ENCODE results near the gene ETDC. TPM values are rescaled to one million over a fixed set of nuclear protein-coding genes. Genes with fewer than 3 reads are reported as not detected.

The ETDC gene
- total and polyA plus RNA-seq, 2 of the 4 experiments (the other 2 are of a cell fraction) = not detected

- H3K9ac ChIP-seq (ENCODE audit: low read depth, low read length) = no peak overlapping the region
- H2AK5ac ChIP-seq (ENCODE audit: low read depth, low read length) = no peak overlapping the region
- ChIA-PET CTCF (no interaction called here), POLR2A (ENCODE audit: unreplicated experiment) (no interaction called here)
- peaks cover 4% of the 10 kb centered on the region; the same call in 1 of the 2 replicates for H3K4me1 ChIP-seq (ENCODE audit: control insufficient read depth, insufficient read depth, low read length)
- no peak overlapping the region for H2BK120ac ChIP-seq (ENCODE audit: low read depth, low read length)
- dilution Hi-C loops (cut with HindIII; ENCODE audit: low sequenced_read_pairs, unreplicated experiment) (no loop called here), intact Hi-C loops (cut with micrococcal nuclease) (no loop called here), in situ Hi-C loops (cut with MboI; ENCODE audit: low sequenced_read_pairs) (no loop called here)
- no peak overlapping the region for H3K56ac ChIP-seq (ENCODE audit: extremely low read depth, insufficient read depth, low read length)
- H3K36me3 ChIP-seq (ENCODE audit: control insufficient read depth, insufficient read depth, low read length) = no peaks in the 10 kb centered on the region
- no peaks in the 10 kb centered on the region for H3K27me3 ChIP-seq (ENCODE audit: control insufficient read depth, insufficient read depth, low read length)
- no peaks in the 10 kb centered on the region for H3K9me3 ChIP-seq (ENCODE audit: control insufficient read depth, insufficient read depth, low read length)
- peaks cover 0 to 11% of the 10 kb centered on the region in 2 experiments; a peak in 1 of 4 replicates for H3K79me1 ChIP-seq (ENCODE audit: low read depth in 1 of 2, low read length in 2 of 2)
- H4K8ac ChIP-seq (ENCODE audit: low read depth in 2 of 2, low read length in 2 of 2) = no peak overlapping the region
- no peak overlapping the region for H3K4me3 ChIP-seq (ENCODE audit: insufficient read depth, low read depth, low read length)
- H4K20me1 ChIP-seq (ENCODE audit: insufficient read depth, low read length) = no peaks in the 10 kb centered on the region
- no TSS peak for BruUV-seq (replicated peaks)
- WGBS, 2 experiments (ENCODE audit: extremely low coverage in 2 of 2, insufficient read length in 1 of 2) = no CpG with 5 or more reads among the region's 1 CpG
- H3K18ac ChIP-seq (ENCODE audit: low read depth, low read length) = no peak overlapping the region
- no peak overlapping the region for H3K4ac ChIP-seq (ENCODE audit: low read depth, low read length)
- DNase-seq (no peak), ATAC-seq (ENCODE audit: low read depth) (no peak)
- TF ChIP-seq MAFK (IDR thresholded peaks at IDR 0.05; ENCODE audit: low read depth, low read length) (0 out of 2 replicates have a peak, but pooled peaks have one; percentile 11), RCOR1 (IDR thresholded peaks at IDR 0.05; ENCODE audit: insufficient replicate concordance, low read length) (no peak)
- H2AFZ ChIP-seq (replicated peaks; ENCODE audit: low read length, poor library complexity) = no peak overlapping the region
- H2BK5ac ChIP-seq (ENCODE audit: low read depth, low read length, poor library complexity, severe bottlenecking) = no peak overlapping the region
- H3K23ac ChIP-seq (ENCODE audit: low read depth, low read length) = no peak overlapping the region
- no peak overlapping the region for H2AK9ac ChIP-seq (replicated peaks; ENCODE audit: low read depth, low read length, poor library complexity)
- no peak overlapping the region for H3K4me2 ChIP-seq (ENCODE audit: low read depth, low read length)
- H2BK20ac ChIP-seq (ENCODE audit: low read depth, low read length) = no peak overlapping the region
- H3K14ac ChIP-seq (replicated peaks; ENCODE audit: low read depth, low read length) = no peak overlapping the region
- H4K5ac ChIP-seq (ENCODE audit: low read depth, low read length) = no peak overlapping the region
- no peak overlapping the region for H4K91ac ChIP-seq (ENCODE audit: insufficient read depth, low read depth, low read length)
- H3K27ac ChIP-seq (ENCODE audit: insufficient read depth, low read length) = no peak overlapping the region
- H3K9me1 ChIP-seq (ENCODE audit: insufficient read depth, low read length) = 0 out of 2 replicates have a peak, but pooled peaks cover 3% of the 10 kb centered on the region
- H2BK15ac ChIP-seq (ENCODE audit: low read depth, low read length) = no peak overlapping the region
Measured at GRCh38 chrX:135330706-135331105, 21.4 kb downstream of the ETDC start.
